Measurements from ENCODE around the gene ALS2CL. TPM values are rescaled to one million over a fixed set of nuclear protein-coding genes. Genes with fewer than 3 reads are reported as not detected.
"Not testable (repeated sequence)": the region's sequence is repeated elsewhere in the genome, so short reads cannot be mapped to it uniquely, and the experiment has no call there.

Gene ALS2CL
- total RNA-seq, 1 experiment from 2014 or later = 4.2 TPM

DNA sequence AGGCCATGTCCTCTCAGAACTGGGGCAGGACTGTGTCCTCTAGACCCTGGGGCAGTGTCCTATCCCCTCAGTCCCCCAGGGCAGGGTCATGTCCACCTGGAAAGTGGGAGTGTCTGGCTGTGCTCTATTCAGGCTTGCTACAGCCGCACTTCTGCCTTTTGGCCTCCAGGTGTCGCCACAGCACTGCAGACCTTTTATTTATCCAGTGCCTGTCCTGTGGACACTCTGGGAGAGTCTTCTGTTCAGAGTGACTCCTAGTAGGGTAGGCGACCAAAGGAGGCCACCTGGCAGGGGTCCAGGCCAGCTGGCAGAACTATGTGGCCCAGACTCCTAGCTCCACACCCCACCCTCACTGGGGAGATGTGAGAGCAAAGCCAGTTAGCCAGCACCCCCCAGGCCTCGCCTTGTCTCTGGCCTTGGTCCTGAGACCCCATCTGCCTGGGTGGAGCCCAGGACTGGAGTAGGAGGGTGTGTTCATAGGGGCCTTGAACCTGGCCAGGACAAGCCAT, 11.6 kb upstream of the ALS2CL start:
- DNase-seq (ENCODE audit: low read depth) = peak; percentile 69

DNA sequence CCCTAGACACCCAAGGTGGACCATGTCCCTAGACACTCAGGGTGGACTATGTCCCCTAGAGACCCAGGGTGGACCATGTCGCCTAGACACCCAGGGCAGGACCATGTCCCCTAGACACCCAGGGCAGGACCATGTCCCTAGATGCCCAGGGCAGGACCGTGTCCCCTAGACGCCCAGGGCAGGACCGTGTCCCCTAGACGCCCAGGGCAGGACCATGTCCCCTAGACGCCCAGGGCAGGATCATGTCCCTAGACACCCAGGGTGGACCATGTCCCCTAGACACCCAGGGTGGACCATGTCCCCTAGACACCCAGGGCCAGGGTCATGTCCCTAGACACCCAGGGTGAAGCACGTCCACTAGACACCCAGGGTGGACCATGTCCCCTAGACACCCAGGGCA, 10.9 kb upstream of the ALS2CL start:
- DNase-seq (ENCODE audit: low read depth) = not testable (repeated sequence)

DNA sequence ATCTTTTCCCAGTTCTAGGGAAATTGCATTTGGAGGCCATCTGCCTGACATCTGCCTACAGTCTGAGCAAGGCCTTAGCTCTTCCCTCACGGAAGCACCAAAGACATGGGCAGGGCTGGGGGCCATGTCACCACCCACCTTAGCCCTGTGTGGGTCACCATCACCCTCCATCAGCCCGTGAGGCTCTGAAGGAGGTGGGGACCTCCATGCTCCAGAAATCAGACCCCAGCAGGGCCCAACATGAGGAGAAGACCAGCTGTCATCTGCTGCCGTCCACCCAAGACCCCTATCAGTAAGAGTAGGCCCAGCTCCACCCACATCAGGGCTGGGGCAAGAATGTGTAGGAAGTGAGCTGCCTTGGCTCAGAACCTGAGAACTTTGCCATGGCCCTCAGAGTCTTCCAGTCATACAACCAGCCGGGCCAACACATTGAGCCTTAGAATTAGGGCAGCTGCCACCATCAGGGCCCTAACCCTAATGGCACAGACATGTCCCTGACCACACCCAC, 9.6 kb upstream of the ALS2CL start:
- DNase-seq (ENCODE audit: low read depth) = no peak

DNA sequence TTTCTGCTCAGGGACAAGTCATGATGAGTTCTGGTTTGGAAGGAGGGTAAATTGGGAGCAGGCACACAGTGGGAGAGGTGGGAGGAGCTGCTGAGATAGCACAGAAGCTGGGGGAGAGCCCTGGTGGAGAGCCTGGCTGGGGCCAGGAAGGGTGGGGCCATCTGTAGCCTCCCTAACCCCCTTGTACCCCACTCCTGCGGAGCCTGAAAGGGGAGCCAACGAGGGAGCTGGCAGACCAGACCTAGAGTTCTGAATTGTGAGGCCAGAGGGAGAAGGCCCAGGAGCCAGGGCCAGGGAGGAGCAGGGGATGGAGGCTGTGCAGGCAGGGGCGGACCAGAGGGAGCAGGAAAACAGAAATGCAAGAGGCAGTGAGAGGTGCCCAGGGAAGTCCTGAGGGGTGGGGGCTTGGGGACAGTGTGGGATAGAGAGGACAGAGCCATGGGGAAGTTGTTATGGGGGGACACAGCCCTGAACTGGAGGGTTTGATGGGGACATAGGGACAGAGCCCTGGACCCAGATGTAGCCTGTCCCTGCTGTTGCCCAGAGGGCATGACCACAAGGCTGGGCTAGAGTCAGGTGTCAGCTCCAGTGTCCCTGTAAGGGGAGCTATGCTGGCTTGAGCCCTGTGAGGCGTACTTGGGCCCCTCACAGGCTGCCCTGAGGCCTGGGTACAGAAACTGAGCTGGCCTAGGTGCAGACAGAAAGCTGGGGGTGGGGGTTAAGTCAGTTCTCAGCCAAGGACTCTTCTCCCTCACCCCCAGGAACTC, 8.9 kb upstream of the ALS2CL start:
- no peak for DNase-seq (ENCODE audit: low read depth)

DNA sequence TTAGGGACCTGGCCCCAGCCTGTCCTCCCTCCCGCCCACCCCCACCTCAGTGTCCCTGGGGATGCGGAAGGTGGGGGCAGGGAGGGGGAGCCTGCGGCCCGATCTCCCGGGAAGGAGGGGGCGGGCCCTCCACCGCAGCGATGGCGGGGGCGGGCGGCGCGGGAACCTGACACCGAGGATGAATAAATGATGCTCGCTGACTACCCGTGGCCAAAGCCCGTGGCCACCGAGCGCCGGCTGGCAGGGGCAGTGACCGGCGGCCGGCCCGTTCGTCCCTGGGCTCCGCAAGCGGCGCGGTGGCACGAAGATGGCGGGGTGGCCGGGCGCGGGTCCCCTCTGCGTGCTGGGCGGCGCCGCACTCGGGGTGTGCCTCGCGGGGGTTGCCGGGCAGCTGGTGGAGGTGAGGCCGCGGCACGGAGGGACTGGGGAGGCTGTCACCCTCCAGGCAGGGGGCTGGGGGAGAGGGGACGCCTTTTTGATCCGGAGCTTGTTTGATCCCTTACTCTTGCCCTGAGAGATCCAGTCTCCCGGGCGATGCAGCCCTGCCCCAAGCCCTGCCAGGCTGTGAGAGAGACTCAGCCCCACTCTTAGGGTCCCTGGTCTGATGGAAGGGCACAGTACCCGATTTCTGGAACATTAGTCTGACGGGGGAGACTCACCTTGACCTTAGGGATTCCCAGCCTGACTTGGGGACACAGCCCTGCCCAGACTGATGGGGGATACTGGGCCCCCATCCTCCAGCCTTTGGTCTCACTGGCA, 7.9 kb upstream of the ALS2CL start, which contains the start of gene TMIE:
Gene TMIE, plus strand, starts transcription at position 212 of the 759 bp plus-strand sequence. Its CDS starts 96 bp downstream, at position 308.
- no peak for DNase-seq (ENCODE audit: low read depth)

DNA sequence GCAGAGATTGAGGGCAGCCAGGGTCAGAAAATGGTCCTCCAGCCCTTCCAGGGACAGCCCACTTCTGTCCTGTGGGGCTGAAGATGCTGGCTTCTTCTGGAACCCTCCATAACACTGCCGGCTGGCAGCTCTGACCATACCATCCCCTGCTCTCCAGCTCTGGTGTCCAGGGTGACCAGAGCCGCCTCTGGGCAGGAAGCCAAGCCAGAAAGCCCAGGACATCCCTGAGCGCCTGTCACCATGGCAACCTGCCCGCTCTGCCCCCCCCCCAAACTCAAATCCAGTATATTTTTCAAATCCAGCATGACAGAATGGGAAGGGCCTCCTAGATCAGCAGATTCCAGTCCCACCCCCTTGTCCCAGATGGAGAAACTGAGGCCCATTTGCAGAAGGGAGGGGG, 7.3 kb upstream of the ALS2CL start:
- no peak for DNase-seq (ENCODE audit: low read depth)

DNA sequence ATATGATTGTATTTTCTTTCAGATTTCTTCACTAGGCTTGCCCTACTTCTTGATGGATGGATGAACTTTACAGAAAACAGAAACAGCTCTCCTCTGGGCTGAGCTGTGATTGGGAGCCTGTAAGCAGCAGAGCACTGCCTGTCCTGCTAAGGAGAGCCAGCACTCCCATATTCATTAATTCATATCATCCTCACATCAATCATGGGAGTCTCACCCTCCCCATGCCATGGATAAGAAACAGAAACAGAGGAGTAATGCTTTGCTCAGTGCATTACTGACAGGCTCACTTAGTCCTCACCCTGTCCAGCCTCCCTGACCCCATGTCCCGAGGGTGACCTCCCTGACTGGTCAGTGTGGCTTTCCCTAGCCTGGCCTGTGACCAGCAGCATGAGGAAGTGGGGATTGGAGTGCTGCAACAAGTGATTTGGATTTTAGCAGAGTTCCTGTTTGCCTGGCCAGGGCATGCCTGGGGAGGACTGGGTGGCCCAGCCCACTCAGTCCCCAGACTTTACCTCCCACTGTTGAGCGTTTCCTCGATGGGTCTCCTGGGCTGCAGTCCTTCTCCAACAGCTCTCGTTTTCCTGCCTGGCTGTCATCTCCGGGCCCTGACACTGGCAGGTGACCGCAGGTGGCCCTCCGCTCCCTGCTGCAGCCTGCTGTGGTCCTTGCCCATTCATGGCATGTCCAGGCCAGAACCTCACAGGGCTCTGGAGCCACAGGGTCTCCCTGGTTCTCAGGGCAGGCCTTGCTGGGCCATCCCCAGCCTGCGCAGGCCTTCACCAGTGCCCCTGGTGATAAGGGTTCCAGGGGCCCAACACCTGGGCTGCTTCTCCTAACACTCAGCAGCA, 6.4 kb upstream of the ALS2CL start:
- no peak for DNase-seq (ENCODE audit: low read depth)

DNA sequence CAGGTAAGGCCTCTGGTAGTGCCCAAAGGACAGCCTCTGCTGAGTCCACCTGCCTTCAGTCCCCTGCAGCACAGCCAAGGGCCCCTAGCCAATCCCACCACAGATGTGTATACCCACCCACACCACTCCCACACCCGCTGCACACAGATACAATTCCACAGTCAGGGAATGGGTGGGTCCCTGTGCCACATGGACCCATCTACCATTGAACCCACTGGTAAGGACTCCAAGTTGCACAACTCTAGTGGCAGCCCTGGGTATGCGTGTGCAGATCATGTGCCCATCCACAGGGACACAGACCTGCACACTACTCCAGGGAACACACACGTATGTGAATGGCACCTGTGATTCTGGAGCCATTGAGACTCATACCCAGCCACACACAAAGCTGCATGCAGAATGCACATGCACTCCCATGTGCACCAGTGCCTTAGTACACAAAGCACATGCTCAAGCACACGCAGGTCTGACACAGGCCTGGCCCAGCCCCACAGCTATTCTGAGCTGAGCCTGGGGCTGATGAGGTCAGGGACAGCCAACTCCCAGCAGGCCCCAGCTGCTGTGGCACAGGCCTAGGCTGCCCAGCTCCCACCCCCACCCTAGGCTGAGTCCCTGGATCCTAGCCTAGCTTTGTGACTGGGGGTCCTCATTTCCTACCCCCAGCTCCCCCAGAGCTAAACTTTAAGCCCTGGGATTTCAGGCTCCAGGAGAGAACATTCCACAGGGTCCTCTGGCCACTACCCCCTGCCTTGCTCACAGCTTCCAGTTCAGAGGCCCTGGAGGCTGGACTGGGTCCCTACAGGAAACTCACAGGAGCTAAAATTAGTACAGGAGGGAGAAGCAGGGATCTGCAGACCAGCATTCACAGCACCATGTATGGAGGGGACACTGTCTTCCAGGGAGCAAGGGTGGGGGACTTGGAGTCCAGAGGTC, 2.7 kb upstream of the ALS2CL start:
- no peak for DNase-seq (ENCODE audit: low read depth)

DNA sequence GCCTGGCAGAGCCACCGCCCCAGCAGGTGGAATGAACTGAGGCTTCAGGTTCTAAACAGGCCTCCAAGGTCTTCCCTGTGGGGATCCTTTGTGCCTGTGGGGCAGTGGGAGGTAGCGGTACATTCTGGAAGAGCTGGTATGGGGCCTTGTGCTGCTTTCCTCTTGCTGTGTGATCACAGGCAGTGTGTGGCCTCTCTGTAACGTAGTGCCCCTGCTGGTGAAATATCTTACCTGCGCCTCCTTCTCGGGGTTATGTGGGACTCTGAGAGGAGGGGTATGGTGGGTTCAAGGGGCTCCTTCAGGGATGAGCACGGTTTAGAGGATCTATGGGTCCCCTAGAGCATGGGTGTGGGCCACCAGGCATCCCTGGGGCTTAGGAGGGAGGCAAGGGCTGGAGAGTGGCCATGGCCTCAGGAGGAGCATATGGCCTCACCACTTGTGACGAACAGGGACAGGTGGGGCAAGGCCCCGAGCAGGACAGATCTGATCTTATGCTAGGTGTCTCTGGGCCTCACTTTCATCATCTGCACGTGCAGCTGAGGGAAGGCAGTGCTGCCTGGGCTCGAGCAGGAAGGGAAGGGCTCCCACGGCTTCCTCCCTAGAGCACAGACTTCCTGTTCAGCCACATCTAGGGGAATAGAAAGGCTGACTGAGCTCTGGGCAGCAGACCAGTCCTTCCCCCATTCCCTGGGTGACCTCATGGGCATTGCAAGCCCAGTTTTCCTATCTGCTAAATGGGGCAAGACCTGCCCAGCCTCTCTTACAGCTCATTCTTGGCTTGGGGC, 1.9 kb upstream of the ALS2CL start:
- DNase-seq (ENCODE audit: low read depth) = peak; percentile 73

DNA sequence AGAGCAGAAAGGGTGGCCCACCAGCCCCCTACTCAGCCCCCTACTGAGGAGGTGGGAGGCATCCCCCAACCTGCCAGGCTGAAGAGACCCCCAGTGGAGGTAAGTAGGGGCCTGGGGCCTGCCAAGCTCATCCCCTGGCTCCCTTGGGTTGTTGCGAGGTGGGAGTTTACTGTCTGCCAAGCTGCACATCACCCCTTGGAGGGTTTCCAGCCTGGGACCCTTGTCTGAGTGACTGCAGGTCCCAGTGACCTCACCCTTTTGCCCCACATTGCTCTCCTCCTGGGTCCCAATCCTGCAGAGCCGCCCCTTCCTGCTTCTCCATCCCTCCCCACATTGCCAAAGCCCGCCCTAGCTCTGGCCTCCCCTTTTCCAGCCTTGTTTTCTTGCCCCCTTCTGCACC, 1.0 kb upstream of the ALS2CL start:
- DNase-seq (ENCODE audit: low read depth) = no peak

DNA sequence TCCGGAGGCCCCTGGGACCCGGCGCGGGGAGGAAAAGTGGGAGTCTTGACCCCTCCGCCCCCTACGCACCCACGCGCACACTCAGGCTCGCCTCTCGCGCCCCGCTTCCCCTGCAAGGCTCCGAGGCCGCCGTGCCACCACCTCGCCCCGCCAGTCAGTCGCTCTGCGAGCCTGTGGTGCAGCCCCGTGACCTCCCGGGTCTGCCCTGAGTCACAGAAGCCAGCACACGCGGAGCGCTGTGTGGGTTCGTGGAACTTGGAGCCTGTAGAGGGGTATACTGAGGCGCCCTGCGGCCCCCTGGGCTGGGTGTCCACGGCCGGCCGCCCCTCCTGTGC, 380 bp upstream of the ALS2CL start:
- no peak for DNase-seq (ENCODE audit: low read depth)

DNA sequence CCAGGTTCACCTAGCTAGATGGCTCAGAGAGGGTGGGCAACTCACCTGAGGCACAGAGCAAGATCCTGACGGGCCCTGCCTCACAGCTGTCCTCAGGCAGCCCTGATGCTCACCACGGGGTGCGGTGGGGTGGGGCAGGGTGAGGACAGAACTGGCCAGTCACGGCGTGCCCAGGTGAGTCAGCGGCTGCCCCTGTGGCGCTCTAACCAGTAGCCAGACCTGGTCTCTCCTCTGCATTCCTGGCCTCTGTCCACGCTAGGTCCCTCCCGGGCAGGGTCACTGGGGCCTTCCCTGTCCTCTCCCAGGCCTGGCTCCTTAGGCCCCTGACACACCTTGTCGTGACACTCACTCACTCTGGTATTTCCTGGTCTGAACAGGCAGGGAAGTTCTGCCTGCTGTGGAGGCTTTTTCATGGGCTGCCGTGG, 901 bp downstream of the ALS2CL start:
- DNase-seq (ENCODE audit: low read depth) = peak; percentile 59

DNA sequence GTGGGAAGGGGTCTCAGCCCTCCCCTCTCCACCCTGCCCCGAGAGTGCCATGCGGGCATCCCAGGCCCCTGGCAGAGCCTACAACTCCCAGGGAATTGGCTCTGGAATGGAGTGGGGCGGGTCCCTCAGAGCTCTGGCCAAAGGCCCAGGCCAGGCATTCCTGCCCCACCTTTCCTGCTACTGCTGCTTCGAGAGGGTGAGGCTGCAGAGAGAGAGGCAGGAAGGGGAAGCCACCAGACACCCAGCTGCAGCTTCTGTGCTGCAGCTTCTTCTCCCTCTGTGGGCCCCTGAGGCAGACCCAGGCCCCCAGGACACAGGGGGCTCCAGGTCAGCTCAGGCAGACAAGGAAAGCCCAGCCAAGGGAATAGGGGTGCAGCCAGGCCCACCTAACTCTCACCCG, 2.7 kb downstream of the ALS2CL start:
- DNase-seq (ENCODE audit: low read depth) = peak; percentile 17

DNA sequence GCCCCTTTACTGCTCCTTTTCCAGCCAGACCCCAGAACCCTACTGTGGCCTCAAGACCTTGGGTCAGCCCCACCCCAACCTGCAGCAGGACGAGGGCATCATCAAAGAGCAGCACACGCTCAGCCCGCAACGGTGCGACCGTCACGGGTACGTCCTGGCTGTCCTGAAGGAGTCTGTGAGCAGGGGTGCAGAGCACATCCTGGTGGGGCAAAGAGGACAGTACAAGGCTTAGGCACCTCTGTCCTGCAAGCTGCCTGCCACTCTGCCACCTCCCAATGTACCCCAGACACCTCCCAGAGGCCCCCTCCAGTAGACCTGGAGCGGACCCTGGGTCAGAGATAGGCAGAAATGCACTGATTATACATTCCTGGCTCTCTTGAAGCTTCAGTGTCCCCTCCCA, 8.0 kb downstream of the ALS2CL start:
- DNase-seq (ENCODE audit: low read depth) = no peak

DNA sequence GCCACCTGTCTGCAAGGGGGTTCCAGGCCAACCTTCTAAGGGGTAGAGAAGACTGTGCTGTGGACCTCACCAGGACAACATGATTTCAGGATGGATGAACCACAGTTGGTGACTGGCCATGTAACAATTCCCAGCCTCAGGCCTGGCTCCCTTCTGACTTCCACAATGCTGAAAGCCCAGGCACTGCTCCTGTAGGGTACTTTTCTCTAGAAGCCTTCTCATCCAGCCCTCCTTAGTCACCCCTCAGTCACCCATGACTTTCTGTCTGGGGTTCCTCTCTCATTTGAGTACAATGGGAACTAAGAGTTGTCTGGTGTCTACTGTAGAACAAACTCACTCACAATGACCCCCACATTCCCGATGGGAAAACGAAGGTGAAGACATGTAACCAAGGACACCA, 8.6 kb downstream of the ALS2CL start:
- DNase-seq (ENCODE audit: low read depth) = no peak

DNA sequence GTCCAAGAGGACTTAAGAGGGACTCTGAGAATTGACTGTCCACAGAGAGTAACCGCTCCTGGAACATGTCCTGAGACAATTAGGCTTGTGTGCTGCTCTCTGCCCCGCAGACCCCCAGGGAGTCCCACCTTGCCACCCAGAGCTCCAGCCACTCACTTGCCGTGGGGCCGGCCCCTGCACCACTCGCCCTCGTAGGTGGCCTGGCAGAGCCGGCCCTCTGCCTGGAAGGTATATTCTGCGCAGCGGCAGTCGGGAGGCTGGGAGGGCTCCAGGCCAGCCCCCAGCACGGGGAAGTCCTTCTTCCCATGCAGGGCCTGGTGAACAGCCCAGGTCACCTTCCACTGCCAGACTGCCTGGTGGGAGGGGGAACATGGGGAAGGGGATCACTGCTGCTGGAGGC, 10.5 kb downstream of the ALS2CL start:
- DNase-seq (ENCODE audit: low read depth) = no peak

DNA sequence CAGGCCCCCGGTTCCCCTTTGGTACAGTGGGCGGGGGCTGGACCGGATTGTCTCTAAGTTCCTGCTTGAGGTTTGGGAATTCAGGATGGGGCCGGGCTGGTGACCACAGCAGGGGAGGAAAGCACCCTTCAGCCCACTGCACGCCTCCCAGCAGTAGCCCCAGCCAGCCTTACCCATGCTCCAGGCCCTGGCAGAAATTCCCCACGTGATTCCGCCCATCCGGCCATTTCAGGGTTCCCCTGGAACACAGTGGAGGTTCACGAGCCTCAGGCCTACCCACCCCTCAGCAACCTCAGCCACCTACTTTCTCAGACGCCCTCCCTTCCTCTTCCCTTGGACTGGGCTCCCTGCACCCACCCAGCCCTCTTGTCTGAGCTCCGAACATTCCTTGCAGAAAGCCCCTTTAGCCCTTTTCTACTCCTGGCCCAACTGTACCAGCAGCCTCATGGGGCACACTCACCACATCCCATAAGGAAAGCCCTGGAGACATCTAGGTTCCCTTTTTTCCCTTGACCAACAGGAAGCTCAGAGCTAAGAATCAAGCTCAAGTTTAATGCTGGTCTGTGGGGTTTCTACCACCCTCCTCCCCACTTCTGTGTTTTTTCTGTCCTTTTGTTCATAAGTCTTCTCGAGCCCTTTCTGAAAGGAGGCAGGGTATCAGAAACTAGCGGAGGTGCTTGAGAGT, 11.5 kb downstream of the ALS2CL start:
- no peak for DNase-seq (ENCODE audit: low read depth)

DNA sequence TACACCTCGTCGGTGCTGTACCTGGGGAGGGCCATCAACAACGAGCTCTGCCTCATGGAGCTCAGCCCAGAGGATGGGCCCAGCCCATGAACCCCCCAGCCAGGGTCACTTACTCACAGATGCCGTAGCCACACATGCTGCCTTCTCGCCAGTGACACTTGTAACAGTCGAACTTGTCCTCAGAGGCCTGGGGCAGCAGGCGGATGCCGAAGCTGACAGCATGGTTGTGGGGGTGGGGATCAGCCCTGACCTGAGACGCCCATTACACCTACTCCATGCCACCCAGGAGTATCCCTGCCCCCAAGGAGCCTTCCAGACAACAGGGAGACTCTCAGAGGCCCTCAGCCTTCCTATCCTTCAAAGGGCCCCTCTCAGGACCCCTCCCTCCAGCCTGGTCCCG, 12.1 kb downstream of the ALS2CL start:
- no peak for DNase-seq (ENCODE audit: low read depth)

DNA sequence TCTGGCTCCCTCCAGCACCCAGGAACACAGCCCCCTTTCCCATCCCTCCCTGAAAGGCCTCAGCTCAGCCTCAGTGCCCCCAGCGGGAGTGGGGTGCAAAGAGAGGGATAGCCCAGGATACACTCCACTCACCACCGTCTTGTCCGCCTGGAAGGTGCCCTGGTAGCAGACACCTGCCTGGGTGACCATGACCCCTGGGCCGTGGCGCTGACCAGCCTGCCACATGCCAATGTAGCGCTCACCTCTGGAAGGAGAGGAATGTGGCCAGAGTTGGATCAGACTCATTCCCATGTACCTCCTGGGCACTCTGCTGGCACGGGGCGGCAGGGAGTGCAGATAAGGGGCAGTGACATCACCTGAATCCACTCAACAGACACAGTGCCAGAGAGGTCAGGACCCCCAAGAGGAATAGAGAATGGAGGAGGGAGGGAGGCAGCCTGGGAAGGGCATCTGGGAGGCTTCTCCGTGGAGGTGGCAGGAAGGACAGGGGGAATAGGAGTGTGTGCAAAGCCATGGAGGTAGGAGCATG, 13.1 kb downstream of the ALS2CL start:
- no peak for DNase-seq (ENCODE audit: low read depth)

Data from HT1080 (cell line).